Mucosa of gallbladder (tissue), 1 donor: Measurements from ENCODE around the gene TADA3. TPM values are rescaled to one million over a fixed set of nuclear protein-coding genes. Genes with fewer than 3 reads are reported as not detected.

ENCODE experiments used
- DNase-seq: peaks from one replicate; pipeline ENCODE4 v3.0.0-alpha.2; 2020; ENCODE audit warnings: low spot score
- total RNA-seq: library from RNA; stranded (reverse); gene quantifications from one replicate; pipeline ENCODE4 v1.2.1, GENCODE V29; 2021
- donor health status: DM: no; HTN: no; CAD: no.

Gene TADA3
- total RNA-seq, 1 donor from 2014 or later = 63.3 TPM

GRCh38 chr3:9809615-9810432, 17.6 kb upstream of the TADA3 start, which contains the start of gene TTLL3:
Gene TTLL3, plus strand, starts transcription at chr3:9810262. Its CDS starts 400 bp downstream, at chr3:9810662.
- peak; percentile 69 for DNase-seq

DNA sequence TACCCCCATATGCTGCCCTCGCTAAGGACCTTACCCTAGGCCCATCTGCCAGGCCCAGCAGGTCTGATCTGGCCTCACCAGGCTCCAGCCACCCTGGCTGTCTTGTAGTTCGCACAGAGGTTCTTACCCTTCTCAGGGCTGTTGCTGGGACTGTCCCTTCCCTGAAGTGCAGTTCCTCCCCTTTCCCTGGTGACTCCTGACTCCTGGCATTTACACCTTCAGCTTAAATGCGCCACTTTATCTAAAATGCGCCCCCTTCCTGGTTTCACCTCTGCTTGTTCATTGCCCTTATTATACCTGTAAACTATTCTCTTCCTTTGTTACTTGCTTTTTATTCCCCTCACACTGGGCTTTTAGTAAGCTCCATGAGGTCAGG, 17.0 kb upstream of the TADA3 start:
- no peak for DNase-seq

DNA sequence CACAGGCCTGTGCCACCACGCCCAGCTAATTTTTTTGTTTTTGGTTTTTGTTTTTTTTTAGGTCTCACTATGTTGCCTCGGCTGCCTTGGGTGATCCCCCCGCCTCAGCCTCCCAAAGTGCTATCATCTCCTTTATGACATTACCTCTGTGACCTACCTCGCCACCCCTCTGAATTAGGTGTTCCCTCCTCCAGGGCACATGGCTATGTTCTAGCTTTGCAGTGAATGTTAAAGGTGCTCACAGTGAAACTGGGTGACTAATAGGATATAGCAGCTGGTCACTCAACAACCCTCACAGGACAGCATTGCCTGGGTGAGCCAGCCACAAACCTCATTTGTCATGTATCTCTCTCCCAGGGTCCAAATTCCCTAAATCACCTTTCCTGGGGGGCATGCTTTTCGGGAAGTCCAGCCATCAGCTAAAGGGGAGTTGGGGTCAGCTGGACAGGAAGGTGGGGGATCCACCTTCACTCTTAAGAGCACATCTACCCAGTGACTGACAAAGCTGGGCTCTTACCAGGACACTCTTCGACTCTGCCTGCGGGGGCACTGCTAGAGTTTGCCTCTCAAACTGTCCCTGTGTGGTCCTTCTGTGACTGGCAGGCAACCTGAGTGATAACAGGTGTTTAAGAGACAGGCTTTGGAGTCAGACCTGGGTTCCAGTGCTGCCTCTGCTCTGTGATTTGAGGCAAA, 16.2 kb upstream of the TADA3 start:
- no peak for DNase-seq

DNA sequence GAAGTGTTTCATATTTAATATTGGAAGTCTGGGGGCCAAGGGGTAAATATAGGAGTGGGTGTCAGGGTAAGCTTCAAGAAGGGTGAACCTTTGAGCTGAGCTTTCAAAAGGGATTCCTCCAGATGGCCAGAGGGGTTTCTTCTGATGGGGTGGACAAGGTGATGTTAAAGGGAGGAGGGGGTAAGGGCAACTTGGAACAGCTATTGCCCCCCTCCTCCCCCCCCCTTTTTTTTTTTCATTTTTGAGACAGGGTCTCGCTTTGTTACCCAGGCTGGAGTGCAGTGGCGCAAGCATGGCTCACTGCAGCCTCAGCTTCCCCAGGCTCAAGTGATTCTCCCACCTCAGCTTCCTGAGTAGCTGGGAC, 15.7 kb upstream of the TADA3 start:
- DNase-seq = no peak

DNA sequence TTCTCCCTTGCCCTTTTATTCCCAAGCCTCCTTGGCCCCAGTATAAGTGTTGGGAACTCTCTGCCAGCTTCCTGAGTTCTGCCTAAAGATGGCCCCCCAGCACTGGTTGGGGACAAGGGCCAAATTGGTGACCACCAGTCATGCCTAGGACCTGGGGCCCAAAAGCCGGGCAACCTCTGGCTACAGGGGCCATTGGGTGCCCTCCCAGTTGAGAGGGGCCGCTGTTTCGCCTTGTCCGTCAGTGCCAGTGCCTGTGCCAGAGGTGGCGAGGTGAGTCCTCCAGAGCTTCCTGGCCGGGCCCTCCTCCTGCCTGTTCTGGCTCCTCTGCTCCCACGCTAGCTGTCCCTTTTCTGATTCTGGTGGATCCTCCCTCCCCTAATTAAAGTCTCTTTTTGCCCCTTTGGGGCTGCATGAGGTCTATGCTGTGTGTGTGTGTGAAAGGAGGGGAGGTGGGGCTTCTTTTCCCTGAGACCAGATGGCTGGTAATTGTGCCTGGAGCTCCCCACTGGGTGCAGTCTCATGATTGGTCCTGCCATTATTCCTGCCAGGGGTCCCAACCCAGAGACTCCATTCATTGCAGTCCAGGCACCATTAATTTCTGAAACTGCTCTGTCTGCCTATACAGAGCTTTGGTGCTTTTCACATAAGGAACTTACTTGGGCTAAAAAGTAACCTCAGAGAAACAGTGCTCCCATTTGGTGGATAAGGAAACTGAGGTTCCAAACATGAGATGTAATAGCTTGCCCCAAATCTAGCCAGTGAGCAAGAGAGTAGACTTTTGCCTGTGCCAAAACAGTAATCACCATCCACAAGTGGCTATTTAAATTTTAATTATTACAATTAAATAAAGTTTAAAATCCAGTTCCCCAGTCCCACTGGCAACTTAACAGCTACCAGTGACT, 14.7 kb upstream of the TADA3 start:
- no peak for DNase-seq

- no peak for DNase-seq
These were observed 13.9 kb upstream of the TADA3 start for GRCh38 chr3:9806137-9806536.

- no peak for DNase-seq
These were observed 12.7 kb upstream of the TADA3 start for GRCh38 chr3:9804996-9805395.

DNA sequence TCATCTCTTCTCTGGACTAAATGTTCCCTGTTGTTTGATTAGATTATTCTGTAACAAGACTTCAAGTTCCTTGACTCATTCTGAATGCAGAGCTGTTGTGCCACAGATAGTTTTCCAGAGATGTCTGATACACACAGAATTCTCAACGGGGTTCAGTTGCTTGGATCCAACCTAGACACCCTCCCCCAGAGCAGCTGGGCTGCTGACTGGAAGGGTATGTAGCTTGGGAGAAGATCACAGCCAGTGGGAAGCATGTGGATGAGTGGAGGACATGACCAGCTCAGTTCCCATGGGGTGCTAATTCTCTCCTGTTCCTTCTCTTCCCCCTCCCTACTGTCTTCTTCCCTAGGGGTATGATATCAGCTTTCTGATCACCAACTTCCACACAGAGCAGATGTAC, 11.2 kb upstream of the TADA3 start:
- DNase-seq = no peak

DNA sequence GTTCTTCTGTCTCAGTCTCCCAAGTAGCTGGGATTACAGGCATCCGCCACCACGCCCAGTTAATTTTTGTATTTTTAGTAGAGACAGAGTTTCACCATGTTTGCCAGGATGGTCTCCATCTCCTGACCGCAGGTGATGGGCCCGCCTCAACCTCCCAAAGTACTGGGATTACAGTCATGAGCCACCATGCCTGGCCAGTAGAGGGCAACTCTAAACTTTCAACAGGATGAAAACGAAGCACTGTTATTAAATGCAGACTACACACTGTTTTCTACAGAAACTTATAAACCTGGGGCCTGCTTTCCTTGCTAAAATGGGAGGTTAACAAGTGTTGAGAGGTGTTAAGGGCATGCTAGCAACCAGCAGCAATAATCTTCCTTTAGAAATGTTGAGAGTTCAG, 8.3 kb upstream of the TADA3 start:
- DNase-seq = no peak

DNA sequence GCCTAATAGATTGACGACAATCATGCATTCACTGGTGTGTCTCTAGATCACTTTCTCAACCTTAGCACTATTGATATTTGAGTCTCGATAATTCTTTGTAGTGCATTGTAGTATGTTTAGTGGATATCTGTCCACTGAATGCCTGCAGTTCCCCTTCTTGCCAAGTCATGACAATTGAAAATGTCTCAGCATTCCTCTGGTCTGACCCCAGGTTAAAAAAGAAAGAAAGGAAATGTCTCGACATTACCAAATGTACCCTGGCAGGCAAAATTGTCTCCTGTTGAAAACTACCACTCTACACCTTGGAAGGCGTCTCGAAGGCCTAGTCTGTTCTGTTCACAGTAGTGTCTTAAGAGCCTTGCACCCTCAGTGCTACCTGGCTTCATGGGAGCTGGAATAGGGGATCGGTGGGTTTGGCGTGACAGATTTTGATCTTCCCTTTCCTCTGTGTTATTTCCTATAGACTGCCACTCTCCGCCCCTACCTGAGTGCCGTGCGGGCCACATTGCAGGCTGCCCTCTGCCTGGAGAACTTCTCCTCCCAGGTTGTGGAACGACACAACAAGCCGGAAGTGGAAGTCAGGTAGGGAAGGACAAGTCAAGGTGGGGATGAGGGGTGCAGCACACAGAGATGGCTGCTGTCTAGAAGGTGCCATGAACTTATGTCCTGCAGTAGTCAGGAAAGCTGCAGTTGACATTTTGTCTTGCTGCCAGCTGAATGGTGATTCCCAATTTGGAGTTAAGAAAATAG, 5.1 kb upstream of the TADA3 start:
- no peak for DNase-seq

DNA sequence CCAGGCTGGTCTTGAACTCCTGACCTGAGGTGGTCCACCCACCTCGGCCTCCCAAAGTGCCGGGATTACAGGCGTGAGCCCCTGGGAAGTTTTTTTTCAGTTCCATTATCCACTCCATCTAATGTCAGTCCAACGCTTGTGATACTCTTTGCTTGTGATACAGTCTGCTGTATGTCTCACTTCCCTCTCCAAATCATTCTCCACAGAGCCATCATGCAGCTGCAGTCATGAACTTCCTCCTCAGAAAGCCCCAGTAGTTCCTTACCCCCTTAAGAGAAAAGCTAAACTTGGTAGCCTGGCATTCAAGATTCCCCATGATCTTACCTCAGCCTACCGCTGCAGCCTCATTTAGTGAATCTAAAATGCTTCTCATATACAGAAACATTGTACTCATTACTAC, 2.9 kb upstream of the TADA3 start:
- DNase-seq = no peak

- DNase-seq = no peak
These were observed 2.1 kb upstream of the TADA3 start for GRCh38 chr3:9794400-9794799.

- no peak for DNase-seq
These were observed 998 bp upstream of the TADA3 start for GRCh38 chr3:9793161-9793781.

- no peak for DNase-seq
These were observed 376 bp downstream of the TADA3 start for GRCh38 chr3:9791790-9792404.

GRCh38 chr3:9791127-9791526, 1.1 kb downstream of the TADA3 start:
- no peak for DNase-seq

- no peak for DNase-seq
These were observed 4.6 kb downstream of the TADA3 start for GRCh38 chr3:9787714-9788113.

DNA sequence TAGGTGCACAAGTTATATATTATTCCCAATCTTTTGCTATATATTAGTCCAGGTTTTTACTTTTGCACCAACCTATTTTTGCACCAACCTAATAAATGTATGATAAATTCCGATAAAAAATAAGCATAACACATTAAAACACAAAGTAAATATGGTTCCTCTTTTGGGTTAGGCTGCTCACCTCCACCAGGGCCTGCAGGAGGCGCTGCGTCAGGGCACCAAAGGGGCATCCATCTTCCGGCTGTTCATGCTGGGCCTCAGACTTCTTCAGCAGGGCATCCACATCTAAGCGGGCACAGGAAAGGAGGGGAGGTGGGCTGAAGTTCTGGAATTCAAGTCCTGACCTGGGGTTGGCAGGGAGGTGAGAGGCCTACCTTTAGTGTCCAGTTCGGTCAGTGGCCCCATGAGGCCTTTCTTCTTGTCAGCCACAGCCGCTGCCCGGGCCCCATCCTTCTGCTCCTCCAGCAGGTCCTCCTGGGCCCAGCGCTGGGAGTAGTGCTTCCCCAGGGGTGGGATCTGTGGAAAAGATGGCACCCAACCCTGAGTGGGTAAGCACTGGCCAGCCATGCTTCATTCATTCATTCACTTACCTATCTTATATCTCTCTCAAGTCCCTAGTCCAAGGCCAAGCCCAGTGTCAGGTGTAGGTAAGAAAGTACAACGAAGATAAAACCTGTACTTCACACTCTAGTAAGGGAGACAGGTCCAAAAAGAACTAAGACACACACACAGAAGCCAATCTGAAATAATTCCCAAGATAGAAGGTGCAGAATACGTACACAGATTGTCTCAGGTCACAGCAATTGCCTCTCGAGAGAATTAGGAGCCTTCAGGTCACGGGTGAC, 5.2 kb downstream of the TADA3 start:
- no peak for DNase-seq

DNA sequence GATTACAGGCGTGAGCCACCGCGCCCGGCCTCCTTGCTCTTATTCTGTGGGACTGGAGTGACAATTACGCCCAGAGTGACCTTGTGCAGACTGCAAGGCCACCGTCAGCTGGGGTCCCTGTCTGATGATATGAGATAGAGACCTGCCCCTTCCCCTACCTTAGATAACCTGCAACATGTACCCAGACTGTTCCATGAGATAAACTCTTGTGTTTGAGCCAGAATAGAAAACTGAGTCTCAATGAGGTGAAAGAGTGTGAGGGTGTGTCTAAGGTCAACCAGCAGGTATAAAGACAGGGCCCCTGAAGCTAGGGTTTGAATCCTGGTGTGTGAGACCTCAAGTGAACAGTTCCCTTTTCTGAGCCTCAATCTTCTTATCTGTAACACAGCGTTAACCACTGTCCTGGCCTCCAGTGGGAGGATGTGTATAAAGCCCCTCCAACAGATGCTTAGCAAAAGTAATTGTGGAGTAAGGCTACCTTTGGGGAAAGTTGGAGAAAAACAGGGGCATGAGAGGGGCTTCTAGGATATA, 6.0 kb downstream of the TADA3 start:
- DNase-seq = no peak

DNA sequence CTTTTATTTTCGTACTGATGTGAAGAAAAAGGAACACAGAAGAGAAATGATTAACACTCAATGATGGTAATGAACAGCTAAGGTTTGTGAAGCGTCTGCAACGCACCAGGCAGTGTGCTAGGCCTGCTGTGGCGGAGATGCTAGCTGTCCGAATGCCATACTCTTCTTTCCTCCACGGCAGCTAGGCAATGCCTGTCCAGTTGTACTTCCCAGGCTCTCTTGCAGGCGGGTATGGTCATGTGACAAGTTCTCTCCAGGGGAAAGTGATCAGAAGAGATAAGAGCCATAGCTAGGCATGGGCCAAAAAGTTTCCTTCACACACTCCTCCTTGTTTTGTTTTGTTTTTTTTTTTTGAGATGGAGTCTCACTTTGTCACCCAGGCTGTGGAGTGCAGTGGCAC, 6.7 kb downstream of the TADA3 start:
- no peak for DNase-seq

DNA sequence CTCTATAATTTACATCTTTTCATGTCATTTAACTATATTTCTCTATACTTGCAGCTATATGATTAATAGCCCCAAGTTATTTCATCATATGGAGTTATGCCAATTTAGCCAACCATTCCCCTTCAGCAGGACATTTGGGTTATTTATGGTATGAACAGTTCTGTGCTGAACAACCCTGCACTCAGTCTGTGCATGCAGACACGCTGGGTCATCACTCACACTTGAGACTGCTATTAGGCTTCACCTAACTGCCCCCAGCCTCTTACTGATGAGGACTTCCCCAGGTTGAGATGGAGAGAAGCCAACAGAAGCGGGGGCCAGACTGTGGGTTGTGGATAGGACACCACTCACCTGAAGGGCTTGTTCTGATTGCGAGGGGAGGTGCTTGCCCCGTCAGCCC, 7.3 kb downstream of the TADA3 start:
- DNase-seq = no peak
